ACC112 (cell line): ENCODE data around the gene MYO1D.
A peak's percentile ranks its signal among the peaks of the same experiment; 100 is the strongest.
"Not testable (repeated sequence)": the region's sequence is repeated elsewhere in the genome, so short reads cannot be mapped to it uniquely, and the experiment has no call there.

Source experiments
- H2AFZ ChIP-seq: fragments of 200-600 bp; sonication (generic); one replicate; pipeline ENCODE4 v1.6.0; 2017; ENCODE audit warnings: antibody characterized with exemption, low read length; ENCODE audit not compliant: unreplicated experiment
- H3K27ac ChIP-seq: fragments of 200-600 bp; sonication (generic); 2 replicates; pipeline ENCODE4 v1.5.1; 2014; ENCODE audit warnings: low read depth, mild to moderate bottlenecking, antibody characterized with exemption, low read length, moderate library complexity
- H3K27me3 ChIP-seq: fragments of 200-600 bp; sonication (generic); 2 replicates; pipeline ENCODE4 v1.6.1; 2014; ENCODE audit warnings: mild to moderate bottlenecking, antibody characterized with exemption, low read length, moderate library complexity, mixed read lengths; ENCODE audit not compliant: insufficient read depth
- H3K36me3 ChIP-seq: fragments of 200-600 bp; sonication (generic); 2 replicates; pipeline ENCODE4 v1.6.1; 2016; ENCODE audit warnings: mild to moderate bottlenecking, antibody characterized with exemption, low read length, moderate library complexity, mixed read lengths; ENCODE audit not compliant: insufficient read depth
- H3K4me1 ChIP-seq: fragments of 200-600 bp; sonication (generic); one replicate; pipeline ENCODE4 v1.6.1; 2016; ENCODE audit warnings: low read length, mixed read lengths; ENCODE audit not compliant: insufficient read depth, unreplicated experiment, control insufficient read depth
- H3K4me3 ChIP-seq: fragments of 200-600 bp; sonication (generic); 2 replicates; pipeline ENCODE4 v1.5.1; 2014; ENCODE audit warnings: mild to moderate bottlenecking, low read depth, low read length
- H3K79me2 ChIP-seq: fragments of 200-600 bp; sonication (generic); one replicate; pipeline ENCODE4 v1.6.0; 2016; ENCODE audit warnings: low read length; ENCODE audit not compliant: control insufficient read depth, unreplicated experiment, insufficient read depth

MYO1D gene

GRCh38 chr17:32533296-32533695, 343.6 kb downstream of the MYO1D start:
- no peak overlapping the region for H2AFZ ChIP-seq
- H3K4me1 ChIP-seq = peaks cover 10% of the 10 kb centered on the region
- H3K36me3 ChIP-seq = no peaks in the 10 kb centered on the region
- no peak overlapping the region for H3K27ac ChIP-seq
- no peak overlapping the region for H3K4me3 ChIP-seq
- no peaks in the 10 kb centered on the region for H3K27me3 ChIP-seq
- H3K79me2 ChIP-seq = no peaks in the 10 kb centered on the region

GRCh38 chr17:32529604-32530003, 347.3 kb downstream of the MYO1D start:
- Histone ChIP-seq H3K79me2 (no peaks in the 10 kb centered on the region), H2AFZ (no peak overlapping the region), H3K4me1 (no peaks in the 10 kb centered on the region), H3K27me3 (no peaks in the 10 kb centered on the region), H3K4me3 (no peak overlapping the region), H3K27ac (no peak overlapping the region), H3K36me3 (no peaks in the 10 kb centered on the region)

- Histone ChIP-seq H3K79me2 (no peaks in the 10 kb centered on the region), H3K4me1 (no peaks in the 10 kb centered on the region), H2AFZ (no peak overlapping the region), H3K27ac (no peak overlapping the region), H3K27me3 (no peaks in the 10 kb centered on the region), H3K36me3 (no peaks in the 10 kb centered on the region), H3K4me3 (no peak overlapping the region)
Observed at GRCh38 chr17:32528825-32529224, 348.1 kb downstream of the MYO1D start.

GRCh38 chr17:32527146-32527545, 349.8 kb downstream of the MYO1D start:
- H3K79me2 ChIP-seq = no peaks in the 10 kb centered on the region
- no peak overlapping the region for H2AFZ ChIP-seq
- H3K4me3 ChIP-seq = no peak overlapping the region
- H3K4me1 ChIP-seq = no peaks in the 10 kb centered on the region
- H3K36me3 ChIP-seq = no peaks in the 10 kb centered on the region
- no peaks in the 10 kb centered on the region for H3K27me3 ChIP-seq
- no peak overlapping the region for H3K27ac ChIP-seq

- H3K79me2 ChIP-seq = no peaks in the 10 kb centered on the region
- peaks cover under 1% of the 10 kb centered on the region for H3K4me1 ChIP-seq
- H3K36me3 ChIP-seq = no peaks in the 10 kb centered on the region
- H3K27ac ChIP-seq = no peak overlapping the region
- no peak overlapping the region for H2AFZ ChIP-seq
- no peaks in the 10 kb centered on the region for H3K27me3 ChIP-seq
- no peak overlapping the region for H3K4me3 ChIP-seq
Observed at GRCh38 chr17:32525122-32525521, 351.8 kb downstream of the MYO1D start.

- H3K27ac ChIP-seq, H3K4me3 ChIP-seq: not testable (repeated sequence)
Observed at GRCh38 chr17:32524553-32524880, 352.4 kb downstream of the MYO1D start.

GRCh38 chr17:32523827-32524552, 352.9 kb downstream of the MYO1D start:
- no peak overlapping the region for H3K27ac ChIP-seq

More at GRCh38 chr17:32524553-32524880, 352.4 kb downstream of the MYO1D start:
- H2AFZ ChIP-seq, H3K4me1 ChIP-seq, H3K27me3 ChIP-seq, H3K36me3 ChIP-seq, H3K79me2 ChIP-seq: not testable (repeated sequence)

GRCh38 chr17:32523017-32523680, 353.8 kb downstream of the MYO1D start:
- Histone ChIP-seq H3K36me3 (no peaks in the 10 kb centered on the region), H3K27ac (no peak overlapping the region), H3K4me1 (peaks cover 3% of the 10 kb centered on the region)

More at GRCh38 chr17:32523827-32524552, 352.9 kb downstream of the MYO1D start:
- Histone ChIP-seq H3K4me1 (peaks cover 3% of the 10 kb centered on the region), H3K79me2 (no peaks in the 10 kb centered on the region), H3K4me3 (no peak overlapping the region), H3K27me3 (no peaks in the 10 kb centered on the region), H3K36me3 (no peaks in the 10 kb centered on the region), H2AFZ (no peak overlapping the region)

GRCh38 chr17:32520737-32521404, 356.1 kb downstream of the MYO1D start:
- Histone ChIP-seq H3K4me1 (peaks cover 3% of the 10 kb centered on the region), H3K79me2 (no peaks in the 10 kb centered on the region), H3K27ac (no peak overlapping the region), H3K27me3 (no peaks in the 10 kb centered on the region), H2AFZ (no peak overlapping the region), H3K4me3 (no peak overlapping the region), H3K36me3 (no peaks in the 10 kb centered on the region)

More at GRCh38 chr17:32523017-32523680, 353.8 kb downstream of the MYO1D start:
- H3K27me3 ChIP-seq = no peaks in the 10 kb centered on the region
- H2AFZ ChIP-seq = no peak overlapping the region
- H3K4me3 ChIP-seq = no peak overlapping the region
- H3K79me2 ChIP-seq = no peaks in the 10 kb centered on the region

- Histone ChIP-seq H3K27me3 (no peaks in the 10 kb centered on the region), H3K4me1 (peaks cover 3% of the 10 kb centered on the region), H3K36me3 (no peaks in the 10 kb centered on the region), H3K79me2 (no peaks in the 10 kb centered on the region), H2AFZ (no peak overlapping the region), H3K4me3 (0 out of 2 replicates have a peak overlapping the region, but pooled peaks have one; percentile 70), H3K27ac (no peak overlapping the region)
Observed at GRCh38 chr17:32520104-32520701, 356.7 kb downstream of the MYO1D start.
